ENCODE measurements around the gene SPOCK3.
"Not testable (repeated sequence)": the region's sequence is repeated elsewhere in the genome, so short reads cannot be mapped to it uniquely, and the experiment has no call there.

The SPOCK3 gene

DNA sequence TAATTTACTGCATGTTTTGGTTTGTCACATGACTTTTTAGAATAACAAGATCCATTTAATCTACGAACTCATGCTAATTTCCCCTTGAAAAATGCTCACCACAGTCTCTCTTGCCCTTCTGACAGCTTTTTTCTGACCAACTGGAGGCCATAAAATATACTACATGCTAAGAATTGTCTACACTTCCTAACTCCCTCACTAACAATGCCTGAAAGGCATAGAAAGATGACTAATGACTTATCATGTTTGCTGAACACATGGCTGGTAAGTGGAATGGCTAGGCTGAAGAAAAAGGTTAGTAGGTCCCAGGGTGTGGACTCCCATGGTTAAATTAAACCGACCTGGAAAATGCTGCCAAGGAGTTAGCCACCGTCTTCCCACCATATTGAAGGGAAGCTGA is 309.9 kb downstream of the SPOCK3 start:
- no peak for DNase-seq

DNA sequence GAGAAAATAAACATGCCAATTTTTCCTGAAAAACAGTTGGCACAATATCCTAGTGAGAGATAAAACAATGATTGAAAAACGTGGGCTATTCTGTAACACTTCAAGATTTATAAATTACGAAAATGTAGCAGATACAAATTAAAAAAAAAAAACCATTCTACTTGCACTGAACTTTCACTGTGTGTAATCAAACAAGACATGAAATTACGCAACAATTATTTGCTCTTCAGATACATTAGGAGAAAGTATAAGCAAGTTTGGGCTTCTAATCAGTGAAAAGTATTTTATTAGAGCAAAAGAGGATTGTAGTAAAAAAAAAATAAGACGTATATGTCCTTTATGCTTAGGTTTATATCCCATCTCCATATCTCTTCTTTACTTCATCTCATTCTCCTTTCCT is 320.4 kb downstream of the SPOCK3 start:
- DNase-seq, result no peak

DNA sequence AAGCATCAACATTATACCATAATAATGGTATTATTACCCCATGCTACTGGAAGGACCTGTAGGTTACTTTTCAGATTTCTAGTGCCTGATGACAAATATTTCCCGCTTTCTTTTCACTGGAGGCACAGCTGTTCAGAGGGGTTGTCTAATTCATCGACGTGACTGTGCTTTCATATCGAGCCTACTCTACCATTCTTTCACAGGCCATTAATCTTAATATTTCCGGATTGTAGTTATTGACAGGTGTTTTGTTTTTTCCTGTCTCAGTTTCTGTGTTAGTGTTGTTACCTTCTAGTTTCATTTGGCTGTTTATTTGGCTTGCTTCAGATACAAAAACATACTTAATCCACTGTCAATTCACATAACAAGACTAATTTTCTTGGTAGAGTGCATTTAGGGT is 330.9 kb downstream of the SPOCK3 start:
- no peak for DNase-seq

DNA sequence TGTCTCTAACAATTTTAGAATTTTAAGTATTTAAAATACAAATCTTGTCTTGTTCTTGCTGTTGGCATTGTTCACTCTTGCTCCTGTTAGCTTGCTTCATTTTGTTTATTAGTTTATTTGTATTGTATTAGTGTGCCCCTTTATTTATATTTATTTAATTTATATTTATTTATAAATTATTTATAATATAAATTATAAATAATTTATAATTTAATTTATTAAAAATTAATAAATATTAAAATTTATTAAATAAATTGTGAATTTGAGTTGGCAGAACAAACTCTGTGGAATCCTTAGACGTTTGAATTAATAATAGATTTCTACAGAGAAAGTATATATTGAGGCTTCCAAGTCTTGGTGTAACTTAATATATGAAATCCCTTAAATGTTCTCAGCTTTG is 331.4 kb downstream of the SPOCK3 start:
- DNase-seq, result no peak

DNA sequence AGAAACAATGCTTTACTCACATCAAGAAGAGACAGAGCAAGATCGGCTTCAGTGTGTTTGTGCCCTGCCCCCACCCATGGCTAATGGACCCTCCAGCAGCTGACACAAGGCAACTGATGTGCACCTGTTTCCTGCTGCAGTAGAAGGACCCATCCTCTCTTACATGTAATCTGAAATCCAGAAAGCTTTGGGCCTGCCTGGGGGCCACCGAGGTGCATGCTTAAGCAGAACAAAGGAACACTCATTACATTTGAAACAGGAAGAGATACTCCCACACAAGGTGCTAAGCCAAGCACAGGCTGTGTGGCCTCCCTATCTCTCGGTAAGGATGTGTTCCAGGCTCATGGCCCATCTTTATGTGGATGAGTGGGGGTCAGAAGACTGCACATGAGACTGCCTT is 338.0 kb downstream of the SPOCK3 start:
- no peak for DNase-seq

DNA sequence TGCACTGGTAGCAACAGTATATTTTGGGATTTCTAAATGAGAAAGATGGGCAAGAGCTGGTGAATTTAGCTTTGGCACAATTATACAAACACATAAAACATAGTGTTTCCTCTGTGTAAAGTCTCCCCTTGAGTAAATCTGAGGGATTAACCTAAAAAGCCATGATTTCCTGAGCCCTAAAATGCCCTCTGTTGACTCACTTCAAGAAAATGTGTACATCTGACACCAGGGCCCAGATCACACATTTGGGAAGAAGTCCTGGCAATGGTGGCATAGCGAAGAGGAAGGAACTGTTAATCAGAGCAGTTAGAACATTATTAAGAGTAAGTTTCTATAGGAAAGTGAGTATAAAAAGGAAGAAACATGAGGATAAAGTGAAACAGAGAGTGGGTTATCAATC is 338.5 kb downstream of the SPOCK3 start:
- no peak for DNase-seq

DNA sequence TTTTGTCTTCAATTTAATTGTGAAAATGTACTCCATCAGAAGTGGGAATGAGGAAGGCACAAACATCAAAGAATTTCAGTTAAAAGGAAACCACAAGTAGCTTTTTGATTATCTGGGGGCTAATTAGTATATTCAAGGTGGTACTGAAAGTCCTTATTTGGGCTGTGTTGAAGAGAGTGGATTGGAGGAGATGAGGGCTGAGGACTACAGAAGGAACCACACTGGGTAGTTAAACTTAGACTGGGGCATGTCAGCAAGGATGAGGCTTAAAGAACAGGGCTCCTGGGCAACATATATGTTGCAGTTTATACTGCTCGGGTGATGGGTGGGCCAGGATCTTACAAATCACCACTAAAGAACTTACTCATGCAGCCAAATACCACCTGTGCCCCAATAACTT is 346.8 kb downstream of the SPOCK3 start:
- no peak for DNase-seq

DNA sequence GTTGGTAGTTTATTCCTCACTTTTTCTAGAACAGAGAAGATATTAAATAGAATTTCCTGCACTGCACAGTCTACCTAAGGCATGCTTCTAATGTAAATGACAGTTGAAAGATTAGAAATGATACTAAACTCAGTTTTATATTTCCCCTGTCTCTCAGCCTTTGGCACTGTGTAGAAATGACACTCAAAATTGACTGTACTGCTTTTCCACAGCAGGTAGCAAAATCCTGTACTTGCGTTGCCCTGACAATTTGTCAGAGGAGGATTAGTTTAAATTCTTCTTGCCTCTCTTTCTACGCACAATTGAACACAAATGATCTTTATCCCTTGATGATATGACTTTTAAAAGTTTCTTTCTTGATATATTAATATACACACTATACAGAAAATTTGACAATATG is 347.6 kb downstream of the SPOCK3 start:
- DNase-seq, result no peak

DNA sequence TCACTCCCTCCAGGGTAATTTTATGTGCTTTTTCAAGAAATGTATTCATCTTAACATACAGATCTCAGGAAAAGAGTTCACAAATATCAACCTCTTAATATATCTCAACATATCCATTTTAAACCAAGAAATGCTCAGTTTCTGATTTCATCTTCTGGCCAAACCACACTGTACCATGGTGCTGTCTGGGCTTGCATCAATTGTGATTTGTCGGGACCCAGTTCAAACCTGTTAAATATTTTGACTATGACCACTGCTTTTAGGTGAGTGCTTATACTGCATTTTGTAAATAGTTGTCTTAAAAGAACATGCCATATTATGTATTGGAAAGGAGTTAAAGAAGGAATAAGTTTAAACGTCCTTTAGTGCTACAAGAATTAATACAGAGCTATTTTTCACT is 352.1 kb downstream of the SPOCK3 start:
- DNase-seq, result no peak

DNA sequence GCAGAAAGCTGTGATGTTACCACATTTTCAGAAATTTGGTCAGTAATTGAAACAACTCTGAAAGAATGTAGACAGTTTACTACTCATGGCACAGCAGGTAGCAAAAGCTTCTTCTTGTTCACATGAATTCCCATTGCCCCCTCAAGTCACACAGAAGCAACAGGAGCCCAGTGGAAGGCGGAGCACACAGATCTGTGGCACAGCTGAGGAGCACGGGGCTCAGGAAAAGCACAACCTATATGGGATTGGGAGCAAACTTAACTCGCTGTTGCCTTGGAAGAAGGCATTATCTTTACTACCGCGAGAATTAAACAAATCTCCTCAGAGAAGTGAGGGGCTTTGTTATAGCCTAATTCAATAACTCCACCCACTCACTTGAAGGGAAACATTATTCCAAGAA is 358.5 kb downstream of the SPOCK3 start:
- DNase-seq, result no peak

DNA sequence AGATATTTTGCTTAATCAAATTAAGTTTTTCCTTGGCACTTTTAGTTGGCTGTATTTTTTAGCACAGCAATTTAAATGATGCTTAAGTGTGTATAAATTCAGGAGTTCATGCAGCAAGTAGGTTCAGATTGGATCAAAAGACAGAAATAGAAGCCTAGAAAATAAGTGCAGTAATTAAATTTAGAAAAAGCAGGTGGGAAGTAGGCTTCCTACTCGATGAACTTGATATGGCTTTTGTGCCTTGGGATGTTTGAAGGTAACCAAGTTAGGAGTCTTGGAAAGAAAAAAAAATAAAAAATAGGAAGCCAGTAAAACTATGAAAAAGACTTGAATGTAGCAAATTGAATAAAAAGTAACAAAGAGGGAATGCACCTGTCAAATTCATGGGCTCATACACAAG is 372.3 kb downstream of the SPOCK3 start:
- no peak for DNase-seq

DNA sequence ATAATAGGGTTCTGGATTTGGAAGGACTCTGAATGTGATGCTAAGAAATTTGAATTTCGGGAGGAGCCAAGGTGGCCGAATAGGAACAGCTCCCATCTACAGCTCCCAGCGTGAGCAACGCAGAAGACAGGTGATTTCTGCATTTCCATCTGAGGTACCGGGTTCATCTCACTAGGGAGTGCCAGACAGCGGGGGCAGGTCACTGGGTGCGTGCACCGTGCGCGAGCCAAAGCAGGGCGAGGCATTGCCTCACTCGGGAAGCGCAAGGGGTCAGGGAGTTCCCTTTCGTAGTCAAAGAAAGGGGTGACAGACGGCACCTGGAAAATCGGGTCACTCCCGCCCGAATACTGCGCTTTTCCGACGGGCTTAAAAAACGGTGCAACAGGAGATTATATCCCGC is 383.9 kb downstream of the SPOCK3 start:
- DNase-seq, result not testable (repeated sequence)

DNA sequence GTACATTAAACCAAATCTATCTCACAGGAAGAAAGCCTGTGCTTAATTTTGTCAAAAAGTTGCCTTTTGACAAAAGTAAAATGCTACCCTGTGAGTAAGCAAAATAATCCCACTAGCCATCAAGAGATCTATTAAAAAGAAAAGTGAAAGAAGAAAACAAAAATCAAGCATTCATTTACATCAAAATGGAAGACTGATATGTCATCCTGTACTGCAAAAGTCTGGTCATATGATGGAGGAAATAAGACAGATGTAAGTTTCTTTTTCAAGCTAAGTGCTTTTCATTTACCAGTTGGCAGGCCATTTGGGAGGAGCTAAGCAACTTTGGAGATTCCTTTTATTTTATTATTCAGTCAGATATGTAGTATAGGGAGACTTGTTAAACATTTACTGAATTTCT is 387.4 kb downstream of the SPOCK3 start:
- no peak for DNase-seq

DNA sequence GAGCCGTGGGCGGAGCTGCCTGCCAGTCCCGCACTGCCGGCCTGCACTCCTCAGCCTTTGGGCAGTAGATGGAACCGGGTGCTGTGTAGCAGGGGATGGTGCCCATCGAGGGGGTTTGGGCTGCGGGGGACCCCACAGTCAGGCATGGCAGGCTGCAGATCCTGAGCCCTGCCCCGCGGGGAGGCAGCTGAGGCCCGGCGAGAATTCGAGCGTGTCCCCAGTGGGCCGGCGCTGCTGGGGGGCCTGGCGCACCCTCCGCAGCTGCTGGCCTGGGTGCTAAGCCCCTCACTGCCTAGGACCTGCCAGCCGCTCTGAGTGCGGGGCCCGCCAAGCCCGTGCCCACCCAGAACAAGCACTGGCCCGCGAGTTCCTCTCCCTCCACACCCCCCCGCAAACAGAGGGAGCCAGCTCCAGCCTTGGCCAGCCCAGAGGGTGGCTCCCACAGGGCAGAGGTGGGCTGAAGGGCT is 391.5 kb downstream of the SPOCK3 start:
- DNase-seq, result no peak

DNA sequence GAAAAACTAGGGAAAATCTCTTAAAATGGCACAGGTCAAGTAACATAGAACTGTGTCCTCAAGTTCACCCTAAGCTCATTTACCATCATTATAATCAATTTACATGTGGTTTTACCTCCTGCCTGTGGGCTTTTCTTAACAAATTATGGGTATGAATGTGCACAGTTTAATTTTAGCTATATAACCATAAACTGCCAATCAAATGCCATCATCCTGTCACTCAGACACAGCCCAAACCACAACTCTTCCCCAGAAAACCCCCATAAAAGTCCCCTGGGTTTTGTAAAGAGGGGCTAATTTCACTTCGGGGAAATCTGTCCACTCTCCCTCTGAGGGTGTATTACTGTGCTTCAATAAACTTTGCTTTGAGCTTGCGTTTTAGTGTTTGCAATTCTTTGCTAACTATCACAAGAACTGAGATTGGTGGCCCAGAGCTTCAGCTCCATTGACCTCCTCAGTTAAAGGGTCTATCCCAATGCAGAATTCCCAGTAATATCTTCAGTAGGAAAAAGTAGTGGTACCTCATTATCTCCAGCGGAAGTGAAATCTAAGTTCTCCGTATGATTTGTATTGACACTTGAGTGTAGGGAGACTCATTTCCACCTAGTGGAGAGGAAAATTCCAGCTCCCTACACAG is 394.6 kb downstream of the SPOCK3 start:
- DNase-seq, result no peak

DNA sequence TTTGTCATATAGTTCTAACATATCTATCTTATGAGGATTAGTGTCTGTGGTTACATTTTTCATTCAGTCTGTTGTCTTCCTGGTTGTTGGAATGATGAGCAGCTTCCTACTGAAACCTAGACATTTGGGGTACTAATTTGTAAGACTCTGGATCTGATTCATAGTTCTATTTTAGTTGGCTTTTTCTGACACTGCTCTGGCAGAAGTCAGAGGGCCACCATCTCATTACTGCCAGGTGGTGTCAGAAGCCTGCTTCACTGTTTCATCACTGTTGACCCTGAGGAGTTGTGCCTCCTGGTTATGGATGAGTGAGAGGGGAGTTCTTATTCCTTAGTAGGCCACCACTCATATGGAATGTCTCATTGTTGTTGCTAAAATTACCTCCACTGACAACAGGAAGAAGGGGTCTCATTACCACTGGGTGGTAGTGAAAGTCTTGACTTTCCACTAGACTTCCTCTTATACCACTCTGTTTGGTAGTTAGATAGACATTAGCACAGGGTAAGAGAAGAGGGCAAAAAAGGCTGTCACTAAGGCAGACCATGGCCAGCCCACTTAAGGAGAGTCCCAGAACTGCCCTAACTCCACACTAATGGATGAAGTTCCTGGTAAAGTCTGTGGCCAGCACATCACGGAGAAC is 395.2 kb downstream of the SPOCK3 start:
- no peak for DNase-seq

DNA sequence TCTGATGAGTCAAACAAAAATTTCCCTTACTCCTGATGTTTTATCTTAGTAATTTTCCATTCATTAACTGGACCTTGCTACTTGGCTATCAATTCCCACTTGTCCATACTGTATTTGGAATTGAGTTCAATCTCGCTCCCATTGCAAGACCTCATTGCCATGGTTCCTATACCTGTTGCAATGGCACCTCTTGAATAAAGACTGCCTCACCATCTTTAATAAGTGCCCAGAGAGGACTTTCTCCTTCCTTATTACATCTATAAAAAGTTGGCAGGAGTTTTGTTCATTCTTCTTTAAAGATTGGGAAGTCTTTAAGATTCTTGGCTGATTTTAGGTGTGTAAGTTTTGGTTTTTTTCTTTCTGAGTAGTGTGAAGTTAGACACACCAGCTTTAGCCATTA is 397.4 kb downstream of the SPOCK3 start:
- DNase-seq, result no peak

DNA sequence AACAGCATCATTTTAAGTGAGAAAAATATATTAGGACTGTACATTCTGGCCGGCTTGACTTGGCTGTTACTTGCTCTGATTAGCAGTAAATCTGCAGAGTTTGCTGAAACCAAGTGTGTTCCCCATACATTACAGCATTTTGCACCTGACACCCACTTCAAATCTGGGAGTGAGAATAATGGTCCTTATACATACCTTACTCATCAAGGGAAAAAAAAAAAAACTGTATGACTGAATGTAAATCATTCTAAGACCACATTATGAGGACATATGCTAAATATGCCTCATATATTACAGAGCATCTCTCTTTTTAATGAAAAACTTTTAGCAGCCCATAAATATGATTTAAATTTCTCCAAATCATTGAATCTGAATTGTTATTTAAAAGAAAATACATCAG is 406.7 kb downstream of the SPOCK3 start:
- DNase-seq, result no peak

DNA sequence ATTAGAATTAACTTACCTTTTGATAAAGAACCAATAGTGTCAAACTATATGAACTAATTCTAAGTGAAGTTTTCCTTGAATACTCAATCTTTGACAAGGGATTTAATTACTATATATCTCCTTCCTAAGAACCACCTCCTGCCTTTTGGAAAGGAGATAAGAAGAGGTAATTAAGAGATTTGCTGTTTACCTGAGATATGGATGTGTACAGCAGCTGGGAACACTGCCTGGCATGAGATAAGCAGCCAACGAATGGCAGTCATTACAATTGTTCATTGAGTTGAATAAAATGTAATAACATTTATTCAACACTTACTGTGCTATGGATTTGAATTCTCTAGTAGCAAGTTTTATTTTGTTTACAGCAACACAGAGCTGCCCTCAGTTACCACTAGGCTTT is 407.1 kb downstream of the SPOCK3 start:
- DNase-seq, result no peak

DNA sequence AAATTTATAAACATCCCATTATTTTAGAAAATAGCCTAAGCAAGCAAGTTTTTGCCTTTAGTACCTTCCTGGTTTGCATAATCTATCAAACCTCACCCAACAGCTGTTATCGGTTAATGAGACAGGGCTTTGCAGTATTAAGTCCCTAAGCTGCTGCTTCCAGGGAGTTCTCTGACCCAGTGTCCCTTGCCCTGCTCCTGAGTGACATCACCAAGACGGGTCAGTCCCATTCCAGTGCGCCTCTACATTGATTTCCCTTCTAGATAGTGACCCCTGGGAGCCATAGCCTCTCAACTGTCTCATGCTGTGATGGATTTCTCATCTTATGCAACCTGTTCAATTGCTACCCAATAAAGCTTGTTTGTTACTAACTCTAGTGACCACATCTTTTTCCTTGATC is 410.4 kb downstream of the SPOCK3 start:
- DNase-seq, result no peak

DNA sequence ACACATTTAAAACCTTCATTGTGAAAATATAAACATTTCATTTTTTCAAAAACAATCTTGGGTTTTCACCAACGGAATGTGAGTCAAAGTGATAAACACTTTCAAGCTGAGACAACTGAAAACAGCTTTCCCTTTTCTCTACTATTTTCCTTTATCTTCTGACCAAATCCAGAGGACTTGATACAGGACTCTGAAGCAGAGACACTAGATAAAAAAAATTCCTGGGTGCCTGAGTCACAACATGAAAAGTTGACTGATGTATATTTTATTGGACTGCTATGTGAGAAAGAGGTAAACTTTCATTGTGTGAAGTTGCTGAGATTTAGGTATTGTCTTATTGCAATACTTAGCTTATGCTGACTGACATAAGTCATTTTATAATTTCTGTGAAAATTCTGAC is 411.2 kb downstream of the SPOCK3 start:
- DNase-seq, result no peak

DNA sequence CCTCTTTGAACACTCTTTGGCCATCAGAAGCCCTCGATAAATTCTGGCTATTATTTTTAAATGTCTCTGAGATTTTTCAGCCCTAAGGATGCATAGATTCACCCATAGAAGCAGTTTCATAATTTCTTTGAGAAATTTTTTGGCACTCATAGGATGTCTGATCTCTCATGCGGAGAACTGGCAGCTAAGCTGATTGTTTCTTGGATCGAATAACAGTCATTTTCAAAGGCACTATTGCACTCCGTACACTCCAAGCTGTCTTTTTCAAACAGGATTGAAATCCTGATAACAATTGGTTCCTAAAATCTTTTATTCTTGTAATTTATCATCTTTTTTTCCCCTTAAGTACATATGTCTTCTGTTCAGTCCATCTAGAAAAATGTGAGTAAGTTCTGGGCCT is 411.9 kb downstream of the SPOCK3 start:
- no peak for DNase-seq

DNA sequence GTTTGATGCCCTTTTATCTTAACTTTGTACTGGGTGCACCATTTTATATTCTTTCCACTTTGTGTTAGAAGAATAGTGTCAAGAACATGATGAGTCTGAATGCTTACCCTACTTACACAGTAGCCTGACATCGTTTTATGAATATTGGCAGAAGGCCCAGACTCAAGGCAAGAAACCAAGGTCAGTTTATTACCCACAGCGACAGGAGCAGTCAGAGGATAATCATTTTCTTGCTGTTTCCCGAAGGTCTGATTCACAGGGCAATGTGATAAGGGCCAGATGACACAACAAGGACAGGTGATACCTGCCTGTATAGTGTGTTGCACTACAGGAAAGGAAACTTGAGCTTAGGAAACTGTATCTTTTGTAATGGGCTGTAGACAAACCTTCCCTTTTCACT is 417.4 kb downstream of the SPOCK3 start:
- no peak for DNase-seq

DNA sequence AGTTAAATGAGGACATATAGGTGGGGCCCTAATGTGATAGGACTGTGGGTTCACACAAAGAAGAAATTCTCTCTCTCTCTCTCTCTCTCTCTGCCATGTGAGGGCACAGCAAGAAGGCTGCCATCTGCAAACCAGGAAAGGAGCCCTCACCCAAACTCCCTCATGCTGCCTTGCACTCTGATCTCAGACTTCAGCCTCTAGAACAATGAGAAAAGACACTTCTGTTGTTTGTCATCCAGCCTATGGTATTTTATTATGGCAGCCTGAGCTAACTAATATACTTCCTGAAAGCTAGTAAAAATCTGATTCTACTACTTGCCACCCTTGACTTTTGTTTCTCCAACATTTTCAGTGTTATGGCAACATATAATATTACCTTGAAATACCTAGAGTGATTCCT is 425.9 kb downstream of the SPOCK3 start:
- no peak for DNase-seq

DNA sequence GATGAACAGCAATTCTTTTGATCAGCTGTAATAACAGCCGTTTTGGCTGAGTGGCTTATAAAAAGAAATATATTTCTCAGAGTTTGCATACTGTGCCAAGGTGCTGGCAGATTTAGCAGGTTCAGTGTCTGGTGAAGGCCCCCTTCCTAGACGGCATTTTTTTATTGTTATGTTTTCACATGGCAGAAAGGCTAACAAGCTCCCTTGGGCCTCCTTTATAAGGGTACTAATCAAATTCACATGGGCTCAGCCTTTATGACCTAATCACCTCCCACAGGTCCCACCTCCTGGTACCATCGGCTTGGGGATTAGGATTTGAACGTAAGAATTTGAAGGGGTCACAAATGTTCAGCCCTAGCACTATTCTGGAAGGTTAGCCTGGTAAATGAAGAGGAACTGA is 431.9 kb downstream of the SPOCK3 start:
- DNase-seq, result no peak
